ENCODE data around the gene FBLN1. TPM values are rescaled to one million over a fixed set of nuclear protein-coding genes. Genes with fewer than 3 reads are reported as not detected.

FBLN1 gene
- total RNA-seq, 2 donors from 2014 or later, result 125 to 144 TPM

DNA sequence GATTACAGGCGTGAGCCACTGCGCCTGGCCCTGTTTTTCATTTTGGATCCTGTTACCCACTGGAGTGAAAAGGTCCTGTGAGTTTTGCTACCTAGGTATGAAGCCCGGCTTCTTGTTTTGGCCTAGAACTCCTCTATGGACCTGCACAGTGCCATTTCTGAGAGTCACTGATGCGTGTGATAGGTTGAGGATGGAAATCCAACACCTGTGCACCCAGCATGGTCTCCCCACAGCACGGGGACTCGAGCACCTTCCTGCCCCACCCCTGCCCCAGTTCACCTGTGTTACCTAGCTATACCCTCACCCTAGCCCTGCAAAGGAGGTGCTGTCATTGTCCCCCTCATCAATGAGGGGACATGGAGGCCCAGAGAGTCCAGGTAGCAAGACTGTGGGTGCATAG is 5.1 kb downstream of the FBLN1 start:
- Histone ChIP-seq H3K4me3 (no peak overlapping the region), H3K4me1 (replicated peaks) (no peaks in the 10 kb centered on the region), H3K9me3 (no peaks in the 10 kb centered on the region), H3K36me3 (no peaks in the 10 kb centered on the region), H3K27me3 (replicated peaks; ENCODE audit: insufficient read depth) (peaks cover 2% of the 10 kb centered on the region), H3K27ac (peak overlapping the region in 1 of 2 donors; percentile 31)
- intact Hi-C loops (cut with DNase I), result no loop called here
- DNase-seq (ENCODE audit: low spot score), result no peak
- 91% methylated on average over 6 of the region's 6 CpGs for WGBS
- TF ChIP-seq CTCF (IDR thresholded peaks at IDR 0.05) (no peak), POLR2AphosphoS5 (IDR thresholded peaks at IDR 0.05) (no peak), POLR2A (IDR thresholded peaks at IDR 0.05) (no peak)

- Histone ChIP-seq H3K27ac (no peak overlapping the region), H3K27me3 (replicated peaks; ENCODE audit: insufficient read depth) (no peaks in the 10 kb centered on the region), H3K4me3 (no peak overlapping the region), H3K9me3 (no peaks in the 10 kb centered on the region), H3K4me1 (replicated peaks) (no peaks in the 10 kb centered on the region), H3K36me3 (no peaks in the 10 kb centered on the region)
- TF ChIP-seq POLR2AphosphoS5 (IDR thresholded peaks at IDR 0.05) (no peak), CTCF (IDR thresholded peaks at IDR 0.05) (no peak), POLR2A (IDR thresholded peaks at IDR 0.05) (no peak)
- intact Hi-C loops (cut with DNase I), result no loop called here
- no peak for DNase-seq (ENCODE audit: low spot score)
- 92% methylated on average over 4 of the region's 4 CpGs for WGBS
Measured at GRCh38 chr22:45508814-45509213, 6.1 kb downstream of the FBLN1 start.

DNA sequence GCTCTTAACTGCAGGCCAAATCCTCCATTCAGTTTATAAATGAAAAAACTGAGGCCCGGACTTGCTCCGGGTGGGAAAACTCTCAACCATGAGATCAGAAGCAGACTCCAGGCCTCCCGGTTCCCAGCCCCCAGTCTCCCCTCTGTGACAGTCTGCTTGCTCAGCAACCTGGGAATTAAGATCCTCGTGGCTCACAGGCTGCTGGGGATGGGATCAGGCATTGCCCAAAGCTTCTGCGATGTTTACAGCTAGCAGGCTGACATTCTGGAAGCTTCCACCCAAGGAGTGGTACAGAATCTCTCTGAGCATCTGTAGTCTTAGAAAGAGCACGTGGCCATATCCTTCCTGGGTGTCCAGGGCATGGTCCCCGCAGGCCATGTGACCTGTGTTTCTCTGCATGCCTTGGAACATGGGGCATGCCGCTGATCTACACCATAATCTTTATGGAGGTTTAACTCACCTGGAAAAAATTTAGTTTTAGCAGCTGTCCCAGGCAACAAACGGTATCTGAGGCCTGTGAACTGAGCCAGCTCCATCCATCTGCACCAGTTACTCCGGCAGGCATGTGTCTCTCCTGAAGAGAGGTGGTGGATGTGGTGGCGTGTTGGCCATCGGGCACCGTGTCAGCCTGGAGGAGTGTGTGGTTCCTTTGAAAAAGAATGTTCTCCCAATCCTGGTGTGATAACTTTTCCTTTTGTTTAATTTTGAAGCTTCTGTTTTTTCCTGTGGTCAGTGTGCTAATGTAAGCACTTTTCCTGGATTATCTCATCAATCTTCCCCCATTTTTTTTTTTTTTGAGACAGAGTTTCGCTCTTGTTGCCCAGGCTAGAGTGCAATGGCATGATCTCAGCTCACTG is 7.9 kb downstream of the FBLN1 start:
- DNase-seq (ENCODE audit: low spot score), result no peak
- H3K9me3 ChIP-seq, result no peaks in the 10 kb centered on the region
- H3K36me3 ChIP-seq, result no peaks in the 10 kb centered on the region
- H3K4me3 ChIP-seq, result no peak overlapping the region
- H3K27ac ChIP-seq, result peak overlapping the region; percentile 30 to 33
- 64% methylated on average over 14 of the region's 14 CpGs for WGBS
- no peaks in the 10 kb centered on the region for H3K27me3 ChIP-seq (replicated peaks; ENCODE audit: insufficient read depth)
- intact Hi-C loops (cut with DNase I), result no loop called here
- H3K4me1 ChIP-seq (replicated peaks), result no peaks in the 10 kb centered on the region
- TF ChIP-seq CTCF (IDR thresholded peaks at IDR 0.05) (no peak), POLR2AphosphoS5 (IDR thresholded peaks at IDR 0.05) (no peak), POLR2A (IDR thresholded peaks at IDR 0.05) (no peak)

GRCh38 chr22:45511847-45512261 is 9.2 kb downstream of the FBLN1 start:
- TF ChIP-seq POLR2A (IDR thresholded peaks at IDR 0.05) (no peak), CTCF (IDR thresholded peaks at IDR 0.05) (no peak), POLR2AphosphoS5 (IDR thresholded peaks at IDR 0.05) (peak; percentile 6)
- Histone ChIP-seq H3K4me1 (replicated peaks) (no peaks in the 10 kb centered on the region), H3K4me3 (no peak overlapping the region), H3K9me3 (no peaks in the 10 kb centered on the region), H3K27ac (peak overlapping the region; percentile 45 to 56), H3K27me3 (replicated peaks; ENCODE audit: insufficient read depth) (no peaks in the 10 kb centered on the region), H3K36me3 (no peaks in the 10 kb centered on the region)
- WGBS, result 57% methylated on average over 8 of the region's 8 CpGs
- no peak for DNase-seq (ENCODE audit: low spot score)
- intact Hi-C loops (cut with DNase I), result no loop called here

DNA sequence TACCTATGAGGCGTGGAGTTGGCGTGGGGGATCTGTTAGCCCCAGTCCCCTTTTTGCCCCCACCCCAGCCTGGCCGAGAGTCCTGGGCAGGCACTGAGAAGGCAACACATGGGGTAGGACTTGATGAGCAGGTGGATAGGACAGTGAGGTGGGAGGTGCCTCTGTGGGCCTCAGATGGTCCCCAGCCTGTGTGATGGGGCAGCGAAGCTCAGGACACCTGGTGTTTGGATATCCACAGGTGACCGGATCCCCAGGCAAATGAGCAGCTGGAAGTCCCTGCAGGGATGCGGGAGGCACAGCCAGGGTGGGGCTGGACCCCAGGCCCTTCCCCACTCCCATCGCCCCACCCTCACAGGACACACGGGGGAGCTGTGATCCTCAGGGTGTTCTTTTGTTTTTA is 9.7 kb downstream of the FBLN1 start:
- intact Hi-C loops (cut with DNase I), result no loop called here
- WGBS, result 64% methylated on average over 5 of the region's 8 CpGs
- TF ChIP-seq POLR2A (IDR thresholded peaks at IDR 0.05), result no peak
- TF ChIP-seq POLR2AphosphoS5 (IDR thresholded peaks at IDR 0.05), result no peak
- TF ChIP-seq CTCF (IDR thresholded peaks at IDR 0.05), result no peak

More for the DNA sequence above, 9.7 kb downstream of the FBLN1 start:
- DNase-seq (ENCODE audit: low spot score), result no peak
- Histone ChIP-seq H3K9me3 (no peaks in the 10 kb centered on the region), H3K36me3 (no peaks in the 10 kb centered on the region), H3K27me3 (replicated peaks; ENCODE audit: insufficient read depth) (no peaks in the 10 kb centered on the region), H3K4me3 (no peak overlapping the region), H3K4me1 (replicated peaks) (no peaks in the 10 kb centered on the region), H3K27ac (peak overlapping the region; percentile 40 to 56)
